ENCODE measurements around the gene TRIM65. TPM values are rescaled to one million over a fixed set of nuclear protein-coding genes. Genes with fewer than 3 reads are reported as not detected.

TRIM65 gene
- total and polyA plus RNA-seq, 7 experiments from 2014 or later = 14.9 to 37.7 (median 29.6) TPM

DNA sequence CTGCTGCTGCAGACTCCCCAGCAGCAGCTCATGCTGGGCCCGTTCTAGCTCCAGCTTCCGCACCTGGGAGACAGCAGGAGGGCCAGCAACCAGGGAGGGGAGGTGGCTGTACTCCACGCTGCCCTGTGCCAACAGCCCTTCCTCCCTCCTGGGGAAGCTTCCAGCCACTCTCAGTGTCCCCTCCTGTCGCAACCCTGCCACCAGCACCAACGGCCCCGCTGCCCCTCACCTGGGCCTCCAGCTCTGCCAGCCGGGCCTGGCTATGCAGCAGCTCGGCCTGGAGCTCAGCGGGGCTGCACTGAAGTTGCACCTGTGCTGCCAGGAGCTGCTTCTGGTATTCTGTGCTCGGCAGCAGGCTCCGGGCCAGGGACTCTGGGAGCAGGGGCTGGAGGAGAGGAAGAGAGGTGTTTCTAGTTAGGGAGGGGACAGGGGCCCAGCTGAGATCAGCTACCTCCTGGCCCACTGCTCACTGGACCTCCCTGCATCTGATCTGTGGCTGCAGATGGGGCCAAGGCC is 23.4 kb upstream of the TRIM65 start:
- peaks cover 0 to 5% (median 0%) of the 10 kb centered on the region in 7 donors for H3K4me1 Mint-ChIP-seq
- no peak overlapping the region for H3K27ac Mint-ChIP-seq
- POLR2A ChIA-PET = no interaction called here
- no peaks in the 10 kb centered on the region for H3K9me3 Mint-ChIP-seq
- H3K9me3 ChIP-seq (ENCODE audit: control insufficient read depth in 2 of 3, low read length in 3 of 3) = no peaks in the 10 kb centered on the region
- H3K4me3 ChIP-seq (ENCODE audit: low read length) = no peak overlapping the region
- ATAC-seq (no peak), DNase-seq (no peak)
- H3K4me1 ChIP-seq (ENCODE audit: control insufficient read depth in 2 of 2, insufficient read depth in 2 of 2, low read length in 2 of 2) = no peaks in the 10 kb centered on the region
- intact Hi-C loops (cut with micrococcal nuclease) = no loop called here
- no peak overlapping the region for H3K27ac ChIP-seq (ENCODE audit: low read depth, low read length)
- no peaks in the 10 kb centered on the region for H3K27me3 Mint-ChIP-seq
- H3K36me3 Mint-ChIP-seq = peaks cover 4 to 22% (median 9%) of the 10 kb centered on the region in 5 donors
- peaks cover 0 to 35% (median 0%) of the 10 kb centered on the region in 3 experiments for H3K36me3 ChIP-seq (ENCODE audit: control insufficient read depth in 2 of 3, insufficient read depth in 3 of 3, low read length in 3 of 3)
- H3K4me3 Mint-ChIP-seq = no peak overlapping the region
- no peaks in the 10 kb centered on the region for H3K27me3 ChIP-seq (ENCODE audit: control insufficient read depth in 2 of 2, insufficient read depth in 2 of 2, low read length in 2 of 2)
- CTCF ChIA-PET = interaction anchor here (0.6 to 0.8 kb wide), 2 partner anchors 85 to 748 kb away, joined by 3 read pairs; no protein-coding TSS in a partner anchor

GRCh38 chr17:75919611-75920010 is 22.9 kb upstream of the TRIM65 start:
- Histone ChIP-seq H3K9me3 (ENCODE audit: control insufficient read depth in 2 of 3, low read length in 3 of 3) (no peaks in the 10 kb centered on the region), H3K4me3 (ENCODE audit: low read length) (no peak overlapping the region), H3K36me3 (ENCODE audit: control insufficient read depth in 2 of 3, insufficient read depth in 3 of 3, low read length in 3 of 3) (peaks cover 0 to 33% (median 0%) of the 10 kb centered on the region in 3 experiments), H3K27ac (ENCODE audit: low read depth, low read length) (no peak overlapping the region), H3K4me1 (ENCODE audit: control insufficient read depth in 2 of 2, insufficient read depth in 2 of 2, low read length in 2 of 2) (no peaks in the 10 kb centered on the region), H3K27me3 (ENCODE audit: control insufficient read depth in 2 of 2, insufficient read depth in 2 of 2, low read length in 2 of 2) (no peaks in the 10 kb centered on the region)
- intact Hi-C loops (cut with micrococcal nuclease) = no loop called here
- ATAC-seq (no peak), DNase-seq (no peak)
- CTCF ChIA-PET = interaction anchor here (0.6 kb wide), 1 partner anchor 748 kb away, joined by 3 read pairs; no protein-coding TSS in a partner anchor
- Mint-ChIP-seq H3K27ac (no peak overlapping the region), H3K36me3 (peaks cover 4 to 25% (median 9%) of the 10 kb centered on the region in 5 donors), H3K4me1 (peaks cover 0 to 5% (median 0%) of the 10 kb centered on the region in 7 donors), H3K4me3 (no peak overlapping the region), H3K9me3 (no peaks in the 10 kb centered on the region), H3K27me3 (no peaks in the 10 kb centered on the region)
- POLR2A ChIA-PET = no interaction called here

- ATAC-seq = no peak
- H3K27me3 Mint-ChIP-seq = no peaks in the 10 kb centered on the region
- Histone ChIP-seq H3K27me3 (ENCODE audit: control insufficient read depth in 2 of 2, insufficient read depth in 2 of 2, low read length in 2 of 2) (no peaks in the 10 kb centered on the region), H3K36me3 (ENCODE audit: control insufficient read depth in 2 of 3, insufficient read depth in 3 of 3, low read length in 3 of 3) (peaks cover 0 to 45% (median 0%) of the 10 kb centered on the region in 3 experiments), H3K4me1 (ENCODE audit: control insufficient read depth in 2 of 2, insufficient read depth in 2 of 2, low read length in 2 of 2) (no peaks in the 10 kb centered on the region), H3K9me3 (ENCODE audit: control insufficient read depth in 2 of 3, low read length in 3 of 3) (no peaks in the 10 kb centered on the region), H3K4me3 (ENCODE audit: low read length) (no peak overlapping the region), H3K27ac (ENCODE audit: low read depth, low read length) (no peak overlapping the region)
- CTCF ChIA-PET = no interaction called here
- no peak for DNase-seq
- H3K4me3 Mint-ChIP-seq = no peak overlapping the region
- H3K27ac Mint-ChIP-seq = no peak overlapping the region
- H3K4me1 Mint-ChIP-seq = peaks cover 0 to 5% (median 0%) of the 10 kb centered on the region in 7 donors
- H3K36me3 Mint-ChIP-seq = peaks cover 4 to 31% (median 9%) of the 10 kb centered on the region in 5 donors
- POLR2A ChIA-PET = no interaction called here
- H3K9me3 Mint-ChIP-seq = no peaks in the 10 kb centered on the region
- intact Hi-C loops (cut with micrococcal nuclease) = no loop called here
Measured at GRCh38 chr17:75917917-75918445, 21.2 kb upstream of the TRIM65 start.

DNA sequence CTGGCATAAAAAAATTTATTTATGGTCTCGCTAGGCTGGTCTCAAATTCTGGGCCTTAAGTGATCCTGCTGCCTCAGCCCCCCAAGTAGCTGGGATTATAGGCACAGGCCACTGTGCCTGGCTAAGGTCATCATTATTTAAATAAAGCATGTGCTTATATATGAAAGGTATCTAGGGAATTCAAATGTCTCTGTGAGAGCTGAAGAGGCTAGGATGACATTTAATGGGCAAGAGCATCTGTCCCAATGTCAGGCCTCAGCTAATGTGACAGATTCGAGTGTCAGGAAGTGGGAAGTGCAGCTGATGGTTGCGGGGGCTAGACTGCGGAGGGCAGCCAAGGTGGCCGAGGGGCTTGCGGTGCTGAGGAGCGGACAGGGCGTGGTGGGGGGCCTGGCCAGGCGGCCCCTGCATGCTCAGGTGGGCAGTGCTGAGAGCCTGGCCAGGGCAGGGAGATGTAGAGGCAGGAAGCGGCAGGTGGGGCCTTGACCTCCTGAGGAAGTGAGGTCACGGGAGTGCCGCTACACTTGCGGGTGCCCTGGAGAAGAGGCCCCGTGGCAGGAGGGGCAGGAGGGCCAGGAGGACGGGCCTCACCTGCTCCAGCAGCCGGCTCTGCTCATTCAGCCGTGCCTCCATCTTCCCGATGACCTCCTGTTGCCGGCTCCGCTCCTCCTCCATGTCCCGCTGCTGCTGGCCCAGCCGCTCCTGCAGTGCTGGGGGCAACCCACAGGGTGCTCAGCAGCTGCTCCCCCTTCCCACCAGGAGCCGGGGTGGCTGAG is 20.6 kb upstream of the TRIM65 start:
- ChIA-PET CTCF (interaction anchor here (0.6 kb wide), 1 partner anchor 605 kb away, joined by 4 read pairs; no protein-coding TSS in a partner anchor), POLR2A (interaction anchor here (1.0 kb wide), 1 partner anchor 62 kb away, joined by 3 read pairs; the partner anchor contains the start of gene WBP2)
- Mint-ChIP-seq H3K27ac (peak overlapping the region in 2 of 9 donors; percentile 19 to 62), H3K36me3 (peaks cover 4 to 25% (median 5%) of the 10 kb centered on the region in 5 donors), H3K9me3 (no peaks in the 10 kb centered on the region), H3K4me3 (no peak overlapping the region), H3K4me1 (peaks cover 0 to 5% (median 0%) of the 10 kb centered on the region in 7 donors), H3K27me3 (no peaks in the 10 kb centered on the region)
- intact Hi-C loops (cut with micrococcal nuclease) = no loop called here
- Histone ChIP-seq H3K9me3 (ENCODE audit: control insufficient read depth in 2 of 3, low read length in 3 of 3) (no peaks in the 10 kb centered on the region), H3K27me3 (ENCODE audit: control insufficient read depth in 2 of 2, insufficient read depth in 2 of 2, low read length in 2 of 2) (no peaks in the 10 kb centered on the region), H3K27ac (ENCODE audit: low read depth, low read length) (no peak overlapping the region), H3K36me3 (ENCODE audit: control insufficient read depth in 2 of 3, insufficient read depth in 3 of 3, low read length in 3 of 3) (peaks cover 0 to 45% (median 0%) of the 10 kb centered on the region in 3 experiments), H3K4me3 (ENCODE audit: low read length) (no peak overlapping the region), H3K4me1 (ENCODE audit: control insufficient read depth in 2 of 2, insufficient read depth in 2 of 2, low read length in 2 of 2) (no peaks in the 10 kb centered on the region)
- no peak for ATAC-seq
- DNase-seq = no peak

DNA sequence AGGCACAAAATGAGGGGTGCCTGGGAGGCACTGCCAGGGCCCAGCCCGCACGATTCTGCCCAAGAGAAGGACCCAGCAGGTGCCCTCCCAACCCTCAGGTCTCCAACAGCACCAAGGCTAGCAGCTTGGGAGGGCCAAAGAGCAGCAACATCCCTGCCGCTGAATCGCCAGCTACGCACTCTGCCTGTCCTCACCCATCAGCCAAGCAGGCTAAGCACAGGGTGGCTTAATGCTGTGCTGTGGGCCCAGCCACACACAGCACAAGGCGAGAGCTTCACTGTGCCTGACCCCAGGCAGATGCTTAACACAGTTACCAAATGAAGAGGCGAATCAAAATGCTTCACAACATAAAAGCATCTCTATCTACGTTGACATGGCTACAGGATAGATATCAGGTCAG is 18.5 kb upstream of the TRIM65 start:
- POLR2A ChIA-PET = interaction anchor here (1.0 kb wide), 1 partner anchor 23 kb away, joined by 3 read pairs; no protein-coding TSS in a partner anchor
- peaks cover 0 to 5% (median 0%) of the 10 kb centered on the region in 7 donors for H3K4me1 Mint-ChIP-seq
- intact Hi-C loops (cut with micrococcal nuclease) = no loop called here

DNA sequence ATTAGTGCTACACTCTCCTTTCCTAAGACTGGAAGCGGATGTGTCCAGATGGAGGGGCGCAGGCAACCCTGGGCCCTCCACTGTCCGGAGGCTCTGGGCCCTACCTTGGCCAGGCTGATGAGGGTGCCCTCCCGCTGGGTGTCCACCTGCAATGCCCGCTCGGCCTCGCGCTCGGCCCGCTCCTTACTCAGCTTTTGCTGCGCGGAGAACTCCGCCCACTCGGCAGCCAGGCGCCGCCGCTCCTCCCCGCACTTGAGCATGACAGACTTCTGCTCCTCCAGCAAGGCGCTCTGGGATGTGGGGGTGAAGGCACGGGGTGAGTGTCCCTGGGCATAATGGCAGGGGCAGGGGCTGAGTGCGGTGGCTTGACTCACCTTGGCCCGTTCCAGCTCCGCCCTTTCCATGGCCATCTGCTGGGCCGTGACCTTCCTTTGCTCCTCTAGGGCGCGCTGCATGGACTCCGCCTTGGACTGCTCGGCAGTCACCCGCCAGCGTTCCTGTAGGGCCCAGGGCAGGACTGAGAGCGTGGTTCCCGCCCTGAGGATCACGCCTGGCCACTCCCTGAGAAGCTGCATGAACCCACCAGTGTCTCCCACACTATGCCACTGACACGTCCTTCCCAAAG is 18.0 kb upstream of the TRIM65 start:
- intact Hi-C loops (cut with micrococcal nuclease) = no loop called here
- no peaks in the 10 kb centered on the region for H3K27me3 Mint-ChIP-seq
- no peak overlapping the region for H3K27ac ChIP-seq (ENCODE audit: low read depth, low read length)
- peaks cover 0 to 6% (median 4%) of the 10 kb centered on the region in 7 donors for H3K4me1 Mint-ChIP-seq
- H3K36me3 Mint-ChIP-seq = peaks cover 4 to 26% (median 4%) of the 10 kb centered on the region in 5 donors
- no peaks in the 10 kb centered on the region for H3K9me3 Mint-ChIP-seq
- H3K27ac Mint-ChIP-seq = no peak overlapping the region
- ATAC-seq = no peak
- H3K27me3 ChIP-seq (ENCODE audit: control insufficient read depth in 2 of 2, insufficient read depth in 2 of 2, low read length in 2 of 2) = no peaks in the 10 kb centered on the region
- DNase-seq = no peak
- H3K9me3 ChIP-seq (ENCODE audit: control insufficient read depth in 2 of 3, low read length in 3 of 3) = no peaks in the 10 kb centered on the region
- H3K4me3 Mint-ChIP-seq = no peak overlapping the region
- ChIA-PET CTCF (no interaction called here), POLR2A (interaction anchor here (0.5 kb wide), 1 partner anchor 607 kb away, joined by 3 read pairs; no protein-coding TSS in a partner anchor)
- no peak overlapping the region for H3K4me3 ChIP-seq (ENCODE audit: low read length)
- H3K36me3 ChIP-seq (ENCODE audit: control insufficient read depth in 2 of 3, insufficient read depth in 3 of 3, low read length in 3 of 3) = peaks cover 0 to 35% (median 0%) of the 10 kb centered on the region in 3 experiments
- H3K4me1 ChIP-seq (ENCODE audit: control insufficient read depth in 2 of 2, insufficient read depth in 2 of 2, low read length in 2 of 2) = no peaks in the 10 kb centered on the region

More for the DNA sequence above, 18.5 kb upstream of the TRIM65 start:
- H3K27ac ChIP-seq (ENCODE audit: low read depth, low read length) = no peak overlapping the region
- no peak overlapping the region for H3K4me3 ChIP-seq (ENCODE audit: low read length)
- no peak overlapping the region for H3K27ac Mint-ChIP-seq
- DNase-seq = no peak
- H3K9me3 ChIP-seq (ENCODE audit: control insufficient read depth in 2 of 3, low read length in 3 of 3) = no peaks in the 10 kb centered on the region
- ATAC-seq = no peak
- H3K4me3 Mint-ChIP-seq = no peak overlapping the region
- H3K4me1 ChIP-seq (ENCODE audit: control insufficient read depth in 2 of 2, insufficient read depth in 2 of 2, low read length in 2 of 2) = no peaks in the 10 kb centered on the region
- peaks cover 4 to 27% (median 4%) of the 10 kb centered on the region in 5 donors for H3K36me3 Mint-ChIP-seq
- no peaks in the 10 kb centered on the region for H3K27me3 ChIP-seq (ENCODE audit: control insufficient read depth in 2 of 2, insufficient read depth in 2 of 2, low read length in 2 of 2)
- CTCF ChIA-PET = interaction anchor here (0.7 kb wide), 1 partner anchor 305 kb away, joined by 4 read pairs; no protein-coding TSS in a partner anchor
- no peaks in the 10 kb centered on the region for H3K9me3 Mint-ChIP-seq
- peaks cover 0 to 40% (median 0%) of the 10 kb centered on the region in 3 experiments for H3K36me3 ChIP-seq (ENCODE audit: control insufficient read depth in 2 of 3, insufficient read depth in 3 of 3, low read length in 3 of 3)
- no peaks in the 10 kb centered on the region for H3K27me3 Mint-ChIP-seq
